NCI-H510A treated with DMSO at 0.1 percent for 48 hours (cell line): Measurements from ENCODE around the gene CTRL.

Source experiments
- DNase-seq: peaks from one replicate; lab custom pipeline; 2025; lab: John Stamatoyannopoulos, UW

CTRL gene

DNA sequence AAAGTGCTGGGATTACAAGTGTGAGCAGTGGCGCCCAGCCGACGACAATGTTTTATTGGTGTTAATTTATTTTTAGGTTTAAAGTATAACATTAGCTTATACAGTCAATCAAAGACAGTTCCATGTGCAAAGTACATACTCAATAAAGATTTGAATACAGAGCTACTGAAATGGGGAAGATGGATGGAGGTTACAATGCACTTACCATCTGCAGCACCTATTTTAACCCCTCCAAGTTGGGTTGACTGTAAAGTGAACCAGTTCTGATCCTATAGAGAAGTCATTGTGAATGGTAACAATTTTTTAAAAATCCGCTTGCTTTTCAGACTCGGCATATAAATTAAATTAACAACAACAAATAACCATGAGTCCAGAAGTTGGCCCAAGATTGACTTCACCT lies 39.3 kb downstream of the CTRL start:
- DNase-seq, result no peak

DNA sequence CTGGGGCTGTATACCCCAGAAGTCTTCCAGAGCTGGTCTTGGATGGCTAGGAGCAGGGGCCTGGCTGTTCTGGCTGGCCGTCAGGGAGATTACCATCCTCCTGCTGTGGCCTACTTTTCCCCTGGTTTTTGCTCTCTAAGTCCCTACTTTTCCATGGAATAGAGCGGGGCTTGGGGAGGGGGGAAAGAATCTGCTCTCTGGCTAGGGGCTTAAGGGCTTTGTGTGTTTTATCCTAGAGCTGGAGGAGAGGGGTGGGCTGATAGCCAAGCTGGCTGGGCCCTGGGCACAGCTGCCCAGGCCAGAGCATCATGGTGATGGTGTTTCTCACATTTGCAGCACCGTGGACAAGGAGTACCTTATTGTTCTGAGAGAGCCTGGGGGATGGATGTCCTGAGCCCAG lies 43.3 kb downstream of the CTRL start:
- DNase-seq, result no peak

DNA sequence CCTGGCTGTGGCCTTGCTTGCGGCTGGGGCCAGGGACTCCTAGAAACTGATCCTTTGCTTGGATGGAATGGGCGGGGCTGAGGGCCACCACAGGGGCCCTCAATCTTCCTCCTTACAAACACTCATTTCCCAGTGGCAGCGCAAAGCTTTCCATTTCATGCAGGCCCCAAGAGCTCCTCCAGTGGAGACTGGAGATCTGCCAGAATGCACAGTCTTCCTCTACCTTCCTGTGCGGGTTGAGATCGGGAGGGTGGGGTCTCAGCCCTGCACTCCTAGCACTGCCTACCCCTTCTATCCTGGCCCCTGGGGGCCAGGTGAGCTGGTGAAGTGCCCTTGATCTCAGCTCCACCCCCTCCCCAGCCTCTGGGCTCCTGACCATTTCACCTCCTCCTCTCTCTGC lies 45.3 kb downstream of the CTRL start:
- no peak for DNase-seq

DNA sequence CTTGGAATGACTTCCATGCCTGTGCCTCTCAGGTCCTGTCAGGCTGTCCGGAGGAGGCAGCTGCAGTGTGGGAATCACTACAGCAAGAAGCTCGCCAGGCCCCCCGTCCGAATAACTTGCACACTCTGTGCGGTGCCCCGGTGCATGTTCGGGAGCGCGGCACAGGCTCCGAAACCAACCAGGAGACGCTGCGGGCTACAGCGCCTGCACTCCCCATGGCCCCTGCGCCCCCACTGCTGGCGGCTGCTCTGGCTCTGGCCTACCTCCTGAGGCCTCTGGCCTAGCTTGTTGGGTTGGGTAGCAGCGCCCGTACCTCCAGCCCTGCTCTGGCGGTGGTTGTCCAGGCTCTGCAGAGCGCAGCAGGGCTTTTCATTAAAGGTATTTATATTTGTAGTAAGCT lies 45.7 kb downstream of the CTRL start:
- no peak for DNase-seq

DNA sequence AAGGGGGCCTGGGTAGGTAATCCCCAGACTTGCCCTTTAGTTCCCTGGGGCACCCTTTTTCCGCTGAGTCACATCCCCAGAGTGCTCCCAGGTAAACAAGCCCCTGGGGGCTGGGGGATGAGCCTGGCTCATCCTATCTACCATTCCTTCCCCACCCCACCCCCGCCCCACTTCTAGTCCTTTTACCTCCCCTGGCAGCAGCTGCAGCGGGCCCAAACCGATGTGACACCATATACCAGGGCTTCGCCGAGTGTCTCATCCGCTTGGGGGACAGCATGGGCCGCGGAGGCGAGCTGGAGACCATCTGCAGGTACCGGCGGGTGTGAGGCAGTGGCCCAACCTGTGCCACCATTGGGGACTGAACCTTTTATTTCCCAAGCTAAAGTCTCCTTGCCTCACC lies 46.1 kb downstream of the CTRL start:
- no peak for DNase-seq

DNA sequence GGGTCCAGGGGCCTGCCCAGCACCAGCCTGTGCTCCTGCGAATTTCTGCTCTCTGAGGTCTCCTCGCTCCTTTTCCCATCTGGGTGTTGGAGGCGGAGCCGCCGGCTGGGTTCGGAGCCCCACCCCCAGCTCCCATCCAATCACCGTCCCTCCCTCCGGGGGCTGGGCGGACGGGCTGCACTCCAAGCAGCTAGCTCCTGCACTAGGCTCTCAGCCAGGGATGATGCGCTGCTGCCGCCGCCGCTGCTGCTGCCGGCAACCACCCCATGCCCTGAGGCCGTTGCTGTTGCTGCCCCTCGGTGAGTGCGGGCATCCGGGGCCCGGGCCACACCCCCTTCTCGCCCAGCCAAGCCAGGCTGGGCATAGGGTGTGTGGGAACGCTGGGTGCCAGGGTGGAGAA lies 47.0 kb downstream of the CTRL start, which contains the start of gene NRN1L:
TSS of gene NRN1L (plus strand) at position 202 of the 400 bp plus-strand sequence. CDS start at position 221, 19 bp downstream.
- peak; percentile 70 for DNase-seq

DNA sequence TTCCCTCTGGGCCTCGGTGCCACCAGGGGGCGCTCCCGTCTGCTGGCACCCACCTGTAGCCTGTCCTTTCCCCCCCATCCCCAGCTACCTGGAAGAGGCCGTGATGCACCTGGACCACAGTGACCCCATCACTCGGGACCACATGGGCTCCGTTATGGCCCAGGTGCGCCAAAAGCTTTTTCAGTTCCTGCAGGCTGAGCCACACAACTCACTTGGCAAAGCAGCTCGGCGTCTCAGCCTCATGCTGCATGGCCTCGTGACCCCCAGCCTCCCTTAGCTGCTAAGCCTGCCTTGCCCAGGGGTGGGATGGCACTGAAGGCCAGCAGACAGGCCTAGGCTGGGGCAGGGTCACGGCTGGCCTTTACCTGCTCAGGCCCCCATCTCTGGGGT lies 47.8 kb downstream of the CTRL start:
- peak; percentile 26 for DNase-seq

DNA sequence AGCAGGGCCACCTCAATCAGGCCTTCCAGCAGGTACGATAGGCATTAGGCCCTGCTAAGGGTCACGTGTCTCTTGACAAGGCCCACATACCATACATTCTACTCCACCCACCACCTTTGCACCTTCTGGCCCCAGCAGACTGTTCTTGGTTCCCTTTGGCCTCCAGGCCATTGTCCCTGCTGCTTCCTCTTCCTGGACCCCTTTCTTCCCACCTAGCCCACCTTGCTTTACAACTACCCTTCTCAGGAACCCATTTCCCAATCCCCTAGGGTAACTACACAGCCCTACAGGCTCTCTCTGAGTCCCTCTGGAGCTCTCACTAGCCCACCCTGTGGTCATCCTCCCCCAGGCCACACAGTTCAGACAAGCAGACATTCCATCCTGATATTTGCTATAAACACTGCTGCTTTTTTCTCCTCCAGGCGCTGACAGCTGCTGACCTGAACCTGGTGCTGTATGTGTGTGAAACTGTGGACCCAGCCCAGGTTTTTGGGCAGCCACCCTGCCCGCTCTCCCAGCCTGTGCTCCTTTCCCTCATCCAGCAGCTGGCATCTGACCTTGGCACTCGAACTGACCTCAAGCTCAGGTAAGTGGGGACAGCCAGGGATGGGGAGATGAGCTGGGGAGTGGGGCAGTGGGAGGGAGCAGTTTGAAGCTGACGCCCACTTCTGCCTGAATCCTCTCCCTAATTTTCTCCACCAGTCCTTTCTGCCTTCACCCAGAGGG lies 48.4 kb downstream of the CTRL start:
- no peak for DNase-seq

DNA sequence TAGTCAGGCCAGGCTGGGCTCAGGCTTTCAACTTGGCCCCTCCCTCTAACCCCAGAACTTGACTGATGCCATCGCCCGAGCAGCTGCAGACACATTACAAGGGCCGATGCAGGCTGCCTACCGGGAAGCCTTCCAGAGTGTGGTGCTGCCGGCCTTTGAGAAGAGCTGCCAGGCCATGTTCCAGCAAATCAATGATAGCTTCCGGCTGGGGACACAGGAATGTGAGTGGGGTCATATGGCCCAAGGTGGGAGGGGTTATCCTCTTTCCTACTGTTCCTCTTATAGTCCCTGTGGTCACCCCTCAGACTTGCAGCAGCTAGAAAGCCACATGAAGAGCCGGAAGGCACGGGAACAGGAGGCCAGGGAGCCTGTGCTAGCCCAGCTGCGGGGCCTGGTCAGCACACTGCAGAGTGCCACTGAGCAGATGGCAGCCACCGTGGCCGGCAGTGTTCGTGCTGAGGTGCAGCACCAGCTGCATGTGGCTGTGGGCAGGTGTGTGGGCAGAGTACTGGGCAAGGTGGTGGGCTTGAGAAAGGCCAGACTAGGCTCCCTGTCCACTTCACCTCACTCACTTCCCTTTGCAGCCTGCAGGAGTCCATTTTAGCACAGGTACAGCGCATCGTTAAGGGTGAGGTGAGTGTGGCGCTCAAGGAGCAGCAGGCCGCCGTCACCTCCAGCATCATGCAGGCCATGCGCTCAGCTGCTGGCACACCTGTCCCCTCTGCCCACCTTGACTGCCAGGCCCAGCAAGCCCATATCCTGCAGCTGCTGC lies 49.1 kb downstream of the CTRL start:
- DNase-seq, result no peak

DNA sequence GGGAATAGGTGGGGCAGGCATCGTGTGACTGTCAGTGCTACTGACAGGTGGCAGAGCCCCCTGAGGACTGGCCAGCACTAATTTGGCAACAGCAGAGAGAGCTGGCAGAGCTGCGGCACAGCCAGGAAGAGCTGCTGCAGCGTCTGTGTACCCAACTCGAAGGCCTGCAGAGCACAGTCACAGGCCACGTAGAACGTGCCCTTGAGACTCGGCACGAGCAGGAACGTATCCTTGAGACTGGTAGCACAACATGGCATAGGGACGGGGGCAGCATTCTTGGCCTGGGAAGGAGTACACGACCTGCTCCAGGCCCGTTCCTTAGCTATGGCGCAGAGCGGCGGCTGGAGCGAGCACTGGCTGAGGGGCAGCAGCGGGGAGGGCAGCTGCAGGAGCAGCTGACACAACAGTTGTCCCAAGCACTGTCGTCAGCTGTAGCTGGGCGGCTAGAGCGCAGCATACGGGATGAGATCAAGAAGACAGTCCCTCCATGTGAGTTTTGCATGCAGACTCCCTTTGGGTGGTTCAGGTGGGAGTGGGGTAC lies 50.0 kb downstream of the CTRL start:
- DNase-seq, result no peak

DNA sequence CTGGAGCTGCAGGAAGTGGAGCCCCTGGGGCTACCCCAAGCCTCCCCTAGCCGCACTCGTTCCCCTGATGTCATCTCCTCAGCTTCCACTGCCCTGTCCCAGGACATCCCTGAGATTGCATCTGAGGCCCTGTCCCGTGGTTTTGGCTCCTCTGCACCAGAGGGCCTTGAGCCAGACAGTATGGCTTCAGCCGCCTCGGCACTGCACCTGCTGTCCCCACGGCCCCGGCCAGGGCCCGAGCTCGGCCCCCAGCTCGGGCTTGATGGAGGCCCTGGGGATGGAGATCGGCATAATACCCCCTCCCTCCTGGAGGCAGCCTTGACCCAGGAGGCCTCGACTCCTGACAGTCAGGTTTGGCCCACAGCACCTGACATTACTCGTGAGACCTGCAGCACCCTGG lies 51.1 kb downstream of the CTRL start:
- no peak for DNase-seq

DNA sequence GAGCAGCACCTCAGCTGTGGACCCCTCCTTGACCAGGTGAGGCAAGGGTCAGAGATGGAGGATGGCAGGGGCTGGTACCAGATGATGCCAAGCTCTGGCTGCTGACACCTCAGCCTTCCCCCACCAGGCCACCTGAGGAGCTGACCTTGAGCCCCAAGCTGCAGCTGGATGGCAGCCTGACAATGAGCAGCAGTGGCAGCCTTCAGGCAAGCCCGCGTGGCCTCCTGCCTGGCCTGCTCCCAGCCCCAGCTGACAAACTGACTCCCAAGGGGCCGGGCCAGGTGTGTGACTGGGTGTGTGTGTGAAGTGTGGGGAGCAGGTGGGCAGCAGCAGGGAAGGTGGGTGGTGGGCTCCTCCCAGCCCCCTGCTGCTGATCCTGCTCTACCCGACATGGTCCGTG lies 51.7 kb downstream of the CTRL start:
- no peak for DNase-seq
